ENCODE measurements around the gene FBF1. TPM values are rescaled to one million over a fixed set of nuclear protein-coding genes. Genes with fewer than 3 reads are reported as not detected.
A peak's percentile ranks its signal among the peaks of the same experiment; 100 is the strongest.

FBF1 gene
- total and polyA plus RNA-seq, 9 of the 15 experiments (the other 6 are each of a cell fraction or from before 2014, with no cell fraction given) = 0.46 to 14.9 (median 7.5) TPM

- Histone ChIP-seq H3K36me3 (ENCODE audit: control insufficient read depth, insufficient read depth, low read length) (peaks cover 63% of the 10 kb centered on the region; the same call in 2 of the 3 replicates), H2AFZ (ENCODE audit: low read depth, low read length) (no peak overlapping the region), H3K79me2 (ENCODE audit: control insufficient read depth, insufficient read depth, low read length) (no peaks in the 10 kb centered on the region), H3K4me3 (no peak overlapping the region), H3K4me1 (replicated peaks in 1 of 2; ENCODE audit: control insufficient read depth in 2 of 2, insufficient read depth in 2 of 2, low read length in 2 of 2) (peaks cover 3 to 18% of the 10 kb centered on the region in 2 experiments; a peak in 4 of 5 replicates), H4K20me1 (replicated peaks; ENCODE audit: control insufficient read depth, insufficient read depth, low read length) (no peaks in the 10 kb centered on the region), H3K27ac (ENCODE audit: extremely low read depth, low read depth, low read length) (no peak overlapping the region), H3K27me3 (ENCODE audit: control insufficient read depth in 2 of 2, insufficient read depth in 2 of 2, low read length in 2 of 2) (no peaks in the 10 kb centered on the region), H3K4me2 (ENCODE audit: insufficient read depth, low read length) (no peak overlapping the region), H3K9me3 (replicated peaks; ENCODE audit: control insufficient read depth, insufficient read depth, low read depth, low read length) (no peaks in the 10 kb centered on the region), H3K9me1 (ENCODE audit: control insufficient read depth, insufficient read depth, low read length) (no peaks in the 10 kb centered on the region), H3K9ac (ENCODE audit: insufficient read depth in 1 of 2, low read depth in 2 of 2, low read length in 2 of 2) (peak overlapping the region in 1 of 2 experiments; percentile 29; a peak in 1 of 4 replicates)
- DNase-seq (ENCODE audit: extremely low read depth in 1 of 4, low spot score in 3 of 4) (no peak), FAIRE-seq (no peak), ATAC-seq (no peak)
- in situ Hi-C loops (cut with MboI) = no loop called here
- POLR2A ChIA-PET = interaction anchor here (0.5 to 3.6 kb wide), 5 partner anchors 9 to 1077 kb away, joined by 3 to 15 read pairs (median 4); partner anchors contain the start of genes FBF1 and FDXR
- no TSS peak for BruUV-seq (replicated peaks)
- WGBS (ENCODE audit: insufficient coverage, low coverage, missing lambda C conversion rate) = 82% methylated on average over 6 of the region's 6 CpGs
- CTCF ChIA-PET (ENCODE audit: low intra/inter-chr PET ratio) = no interaction called here
- TF ChIP-seq ZNF507 (tag; conservative IDR thresholded peaks at IDR 0.05) (no peak), GABPB2 (CRISPR knock-in tag; conservative IDR thresholded peaks at IDR 0.05) (no peak), MEIS2 (IDR thresholded peaks at IDR 0.05; ENCODE audit: partially characterized antibody) (no peak), ZNF174 (CRISPR knock-in tag; IDR thresholded peaks at IDR 0.05) (no peak), KAT7 (CRISPR knock-in tag; IDR thresholded peaks at IDR 0.05; ENCODE audit: borderline replicate concordance) (no peak), COPS2 (conservative IDR thresholded peaks at IDR 0.05) (no peak), CGGBP1 (CRISPR knock-in tag; IDR thresholded peaks at IDR 0.05) (no peak), SRSF1 (IDR thresholded peaks at IDR 0.05; ENCODE audit: low read depth, low read length) (no peak)
- intact Hi-C loops (cut with micrococcal nuclease) = no loop called here
Measured at GRCh38 chr17:75950421-75950820, 9.6 kb upstream of the FBF1 start.
